HFFc6 (cell line): Measurements from ENCODE around the gene ABHD5. TPM values are rescaled to one million over a fixed set of nuclear protein-coding genes. Genes with fewer than 3 reads are reported as not detected.

Experiments
- DNase-seq: peaks from one replicate; pipeline ENCODE4 v3.0.0-alpha.2; 2018
- H3K27ac Mint-ChIP-seq: 2 replicates; pipeline ENCODE4 v1.8.0; 2020; ENCODE audit warnings: mild to moderate bottlenecking, mixed read lengths
- H3K27me3 Mint-ChIP-seq: 2 replicates; pipeline ENCODE4 v1.8.0; 2021; ENCODE audit warnings: mild to moderate bottlenecking, moderate library complexity, mixed read lengths; ENCODE audit not compliant: insufficient read depth
- H3K36me3 Mint-ChIP-seq: 2 replicates; pipeline ENCODE4 v1.8.0; 2021; ENCODE audit warnings: low read depth, mixed read lengths
- H3K4me1 Mint-ChIP-seq: 2 replicates; pipeline ENCODE4 v1.8.0; 2020; ENCODE audit warnings: low read depth, mixed read lengths
- H3K4me3 Mint-ChIP-seq: 2 replicates; pipeline ENCODE4 v1.8.0; 2020; ENCODE audit warnings: mild to moderate bottlenecking, moderate library complexity, mixed read lengths
- H3K9me3 Mint-ChIP-seq: 2 replicates; pipeline ENCODE4 v1.8.0; 2020; ENCODE audit warnings: mild to moderate bottlenecking, mixed read lengths
- CTCF ChIP-seq: fragments of 200-600 bp; sonication (generic); IDR thresholded peaks from 2 replicates; pipeline ENCODE4 v1.5.0; 2021; ENCODE audit warnings: antibody characterized with exemption, mild to moderate bottlenecking
- total RNA-seq, 6 experiments: library from RNA; stranded (reverse); fragmentation: NEBNext Ultra II Directional; extraction: Animal tissue kit (Norgen Biotek cat#: 25700); gene quantifications; 2 replicates in 1 of 6; 3 replicates in 5 of 6; pipeline ENCODE4 v1.2.3, GENCODE V29; 2021

ABHD5 gene
- total RNA-seq, 6 experiments from 2014 or later, result 16.0 to 25.8 (median 18.1) TPM

GRCh38 chr3:43684944-43685343 is 5.8 kb upstream of the ABHD5 start:
- Mint-ChIP-seq H3K27me3 (peaks cover 7% of the 10 kb centered on the region; the same call in 1 of the 2 replicates), H3K36me3 (0 out of 2 replicates have a peak, but pooled peaks cover 6% of the 10 kb centered on the region), H3K9me3 (peaks cover 6% of the 10 kb centered on the region; the same call in 1 of the 2 replicates), H3K4me3 (no peak overlapping the region), H3K4me1 (peaks cover 6% of the 10 kb centered on the region; the same call in 1 of the 2 replicates), H3K27ac (no peak overlapping the region)
- TF ChIP-seq CTCF, result no peak
- DNase-seq, result no peak

- TF ChIP-seq CTCF, result no peak
- Mint-ChIP-seq H3K36me3 (no peaks in the 10 kb centered on the region), H3K27ac (no peak overlapping the region), H3K4me3 (no peak overlapping the region), H3K27me3 (peaks cover 1% of the 10 kb centered on the region; the same call in 1 of the 2 replicates), H3K4me1 (peaks cover 11% of the 10 kb centered on the region), H3K9me3 (peaks cover 6% of the 10 kb centered on the region; the same call in 1 of the 2 replicates)
- DNase-seq, result no peak
Observed at GRCh38 chr3:43685921-43686320, 4.8 kb upstream of the ABHD5 start.

DNA sequence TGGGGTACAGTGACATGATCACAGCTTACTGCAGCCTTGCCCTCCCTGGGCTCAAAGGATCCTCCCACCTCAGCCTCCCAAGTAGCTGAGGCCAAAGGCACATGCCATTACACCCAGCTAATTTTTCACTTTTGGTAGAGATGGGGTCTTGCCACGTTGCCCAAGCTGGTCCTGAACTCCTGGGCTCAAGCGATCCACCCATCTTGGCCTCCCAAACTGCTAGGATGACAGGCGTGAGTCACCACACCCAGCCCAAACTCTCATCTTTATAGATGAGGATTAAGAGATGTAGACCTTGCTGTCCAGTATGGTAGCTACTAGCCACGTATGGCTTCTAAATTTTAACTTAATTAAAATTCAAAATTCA is 4.4 kb upstream of the ABHD5 start:
- H3K36me3 Mint-ChIP-seq, result no peaks in the 10 kb centered on the region
- H3K27ac Mint-ChIP-seq, result no peak overlapping the region
- DNase-seq, result no peak
- H3K27me3 Mint-ChIP-seq, result peaks cover 1% of the 10 kb centered on the region; the same call in 1 of the 2 replicates
- H3K4me3 Mint-ChIP-seq, result no peak overlapping the region
- H3K4me1 Mint-ChIP-seq, result peaks cover 11% of the 10 kb centered on the region
- peaks cover 6% of the 10 kb centered on the region; the same call in 1 of the 2 replicates for H3K9me3 Mint-ChIP-seq
- no peak for TF ChIP-seq CTCF

- H3K36me3 Mint-ChIP-seq, result no peaks in the 10 kb centered on the region
- no peak for DNase-seq
- H3K9me3 Mint-ChIP-seq, result peaks cover 6% of the 10 kb centered on the region; the same call in 1 of the 2 replicates
- peaks cover 1% of the 10 kb centered on the region; the same call in 1 of the 2 replicates for H3K27me3 Mint-ChIP-seq
- peaks cover 16% of the 10 kb centered on the region for H3K4me1 Mint-ChIP-seq
- H3K27ac Mint-ChIP-seq, result no peak overlapping the region
- H3K4me3 Mint-ChIP-seq, result no peak overlapping the region
- no peak for TF ChIP-seq CTCF
Observed at GRCh38 chr3:43686700-43687498, 3.8 kb upstream of the ABHD5 start.

- DNase-seq, result no peak
- Mint-ChIP-seq H3K4me1 (peaks cover 22% of the 10 kb centered on the region), H3K4me3 (no peak overlapping the region), H3K9me3 (peaks cover 6% of the 10 kb centered on the region; the same call in 1 of the 2 replicates), H3K27me3 (peaks cover 1% of the 10 kb centered on the region; the same call in 1 of the 2 replicates), H3K27ac (no peak overlapping the region), H3K36me3 (no peaks in the 10 kb centered on the region)
- no peak for TF ChIP-seq CTCF
Observed at GRCh38 chr3:43687499-43687811, 3.3 kb upstream of the ABHD5 start.
